H1 (cell line): ENCODE results near the gene CTU1.

Source experiments
- CTCF ChIP-seq, 3 experiments: IDR thresholded peaks; 1 replicate in 2 of 3; 2 replicates in 1 of 3; pipeline versions ENCODE4 v1.5.1 to v1.6.1; 2011; ENCODE audit warnings: low read length in 3 of 3, mild to moderate bottlenecking in 3 of 3, inconsistent platforms in 2 of 3, low read depth in 1 of 3, moderate library complexity in 1 of 3; ENCODE audit not compliant: insufficient read depth in 1 of 3; ENCODE audit errors: control extremely low read depth in 1 of 3
- GABPA ChIP-seq: IDR thresholded peaks from 2 replicates; pipeline ENCODE4 v1.6.1; 2011; ENCODE audit warnings: mild to moderate bottlenecking, low read length, moderate library complexity, borderline replicate concordance; ENCODE audit not compliant: insufficient read depth
- POLR2A ChIP-seq, 2 experiments: IDR thresholded peaks; 1 replicate in 1 of 2; 2 replicates in 1 of 2; pipeline ENCODE4 v1.6.1; 2011; ENCODE audit warnings: low read depth in 2 of 2, low read length in 2 of 2, mild to moderate bottlenecking in 2 of 2; ENCODE audit errors: control extremely low read depth in 1 of 2
- POLR2AphosphoS5 ChIP-seq: IDR thresholded peaks from 2 replicates; pipeline ENCODE4 v1.6.1; 2011; ENCODE audit warnings: low read depth, low read length
- SIN3A ChIP-seq, 2 experiments: IDR thresholded peaks in 1 of 2; conservative IDR thresholded peaks in 1 of 2; 2 replicates each; pipeline ENCODE4 v1.6.1; 2011 to 2012; ENCODE audit warnings: low read length in 2 of 2, improper control_type of control experiment in 1 of 2, low read depth in 1 of 2, mild to moderate bottlenecking in 1 of 2

- no peak for TF ChIP-seq POLR2A (IDR thresholded peaks at IDR 0.05; ENCODE audit: control extremely low read depth in 1 of 2, low read depth in 2 of 2, low read length in 2 of 2)
- TF ChIP-seq CTCF (IDR thresholded peaks at IDR 0.05; ENCODE audit: control extremely low read depth in 1 of 3, insufficient read depth in 1 of 3, low read depth in 1 of 3, low read length in 3 of 3): no peak
- no peak for TF ChIP-seq GABPA
- no peak for TF ChIP-seq SIN3A (conservative IDR thresholded peaks at IDR 0.05 in 1 of 2, IDR thresholded peaks at IDR 0.05 in 1 of 2; ENCODE audit: low read depth in 1 of 2, low read length in 2 of 2)
- TF ChIP-seq POLR2AphosphoS5: no peak
These were observed 39.5 kb upstream of the CTU1 start for GRCh38 chr19:51147663-51148062.
